GM18526 (cell line): ENCODE measurements around the gene RUNDC1.
A peak's percentile ranks its signal among the peaks of the same experiment; 100 is the strongest.

Experiments
- POLR2A ChIP-seq: IDR thresholded peaks from 3 replicates; pipeline ENCODE4 v1.6.1; 2011; ENCODE audit not compliant: insufficient read length; ENCODE audit errors: extremely low read depth

Gene RUNDC1

DNA sequence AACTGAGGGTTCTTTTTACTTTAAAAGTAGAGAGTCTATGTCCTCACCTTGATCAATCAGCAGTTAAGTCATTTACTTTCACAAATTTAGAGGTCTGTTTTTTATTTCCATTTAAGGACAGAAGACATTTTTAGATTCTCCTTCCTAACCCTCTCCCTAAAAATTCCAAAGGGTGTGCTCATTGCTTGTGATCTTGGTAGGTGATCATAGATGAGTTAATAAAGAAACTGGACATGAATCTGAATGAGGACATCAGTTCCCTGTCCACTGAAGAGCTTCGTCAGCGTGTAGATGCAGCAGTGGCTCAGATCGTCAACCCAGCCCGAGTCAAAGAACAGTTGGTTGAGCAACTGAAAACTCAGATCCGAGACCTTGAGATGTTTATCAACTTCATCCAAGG, 8.8 kb downstream of the RUNDC1 start:
- TF ChIP-seq POLR2A, result no peak

DNA sequence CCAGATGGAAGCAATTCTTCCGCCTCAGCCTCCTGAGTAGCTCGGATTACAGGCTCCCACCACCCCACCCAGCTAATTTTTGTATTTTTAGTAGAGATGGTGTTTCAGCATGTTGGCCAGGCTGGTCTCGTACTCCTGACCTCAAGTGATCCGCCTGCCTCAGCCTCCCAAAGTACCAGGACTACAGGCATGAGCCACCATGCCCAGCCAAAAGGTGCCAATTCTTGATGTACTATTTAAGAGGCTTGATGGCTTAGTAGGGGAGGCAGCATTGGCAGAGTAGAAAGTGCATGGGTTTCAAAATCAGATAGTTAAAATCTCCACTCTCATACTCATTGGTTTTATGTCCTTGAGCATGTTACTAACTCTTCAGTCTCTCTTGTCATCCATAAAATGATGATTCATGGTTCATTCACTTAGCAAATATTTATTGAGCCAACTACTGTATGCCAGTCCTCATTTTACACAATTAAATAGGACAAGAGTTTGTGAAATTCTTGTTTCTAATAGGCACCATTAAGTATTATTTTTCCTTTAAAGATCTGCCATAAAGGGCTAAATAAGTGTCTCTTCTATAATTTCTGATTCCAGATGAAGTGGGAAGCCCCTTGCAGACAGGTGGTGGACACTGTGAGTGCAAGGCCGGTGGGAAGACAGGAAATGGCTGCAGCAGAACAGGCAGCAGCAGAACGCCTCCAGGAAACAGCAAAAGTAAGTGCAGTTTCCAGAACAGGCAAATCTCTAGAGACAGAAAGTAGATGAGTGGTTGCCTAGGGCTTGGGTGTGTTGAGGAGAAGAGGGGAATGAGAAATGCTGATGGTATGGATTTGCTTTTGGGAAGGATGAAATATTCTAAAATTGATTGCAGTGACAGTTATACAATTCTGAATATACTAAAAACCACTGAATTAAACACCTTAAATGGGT, 9.6 kb downstream of the RUNDC1 start:
- no peak for TF ChIP-seq POLR2A

DNA sequence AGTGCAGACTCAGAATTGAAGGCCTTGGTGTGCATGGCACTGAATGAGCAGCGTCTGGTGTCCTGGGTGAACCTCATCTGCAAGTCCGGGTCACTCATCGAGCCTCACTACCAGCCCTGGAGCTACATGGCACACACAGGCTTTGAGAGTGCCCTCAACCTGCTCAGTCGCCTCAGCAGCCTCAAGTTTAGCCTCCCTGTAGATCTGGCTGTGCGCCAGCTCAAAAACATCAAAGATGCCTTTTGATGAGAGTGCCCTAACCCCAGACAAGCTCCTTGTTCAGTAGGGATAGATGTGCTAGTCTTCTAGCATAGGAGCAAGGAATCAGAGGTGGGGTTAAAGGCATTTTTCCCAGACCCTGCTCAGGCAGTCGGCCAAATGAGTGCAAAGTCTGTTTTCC, 11.1 kb downstream of the RUNDC1 start:
- no peak for TF ChIP-seq POLR2A

DNA sequence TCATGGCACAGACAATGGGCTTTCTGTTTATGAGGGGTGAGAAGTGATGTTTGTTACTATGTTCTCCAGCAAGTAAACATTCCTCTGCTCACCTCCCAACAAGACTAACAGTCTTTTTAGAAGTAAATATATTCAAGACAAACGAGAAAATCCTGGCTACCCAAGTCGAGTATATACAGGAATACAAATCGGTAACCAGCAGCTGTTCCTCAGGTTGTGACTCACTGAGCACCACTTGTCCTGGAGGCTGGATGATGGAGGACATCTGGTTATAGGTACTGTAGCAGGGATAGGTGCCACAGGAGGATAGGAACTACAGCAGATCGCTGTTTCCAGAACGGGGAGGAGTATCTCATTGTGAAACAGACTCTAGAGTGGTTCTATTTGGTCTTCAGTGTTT, 12.5 kb downstream of the RUNDC1 start:
- TF ChIP-seq POLR2A, result no peak

DNA sequence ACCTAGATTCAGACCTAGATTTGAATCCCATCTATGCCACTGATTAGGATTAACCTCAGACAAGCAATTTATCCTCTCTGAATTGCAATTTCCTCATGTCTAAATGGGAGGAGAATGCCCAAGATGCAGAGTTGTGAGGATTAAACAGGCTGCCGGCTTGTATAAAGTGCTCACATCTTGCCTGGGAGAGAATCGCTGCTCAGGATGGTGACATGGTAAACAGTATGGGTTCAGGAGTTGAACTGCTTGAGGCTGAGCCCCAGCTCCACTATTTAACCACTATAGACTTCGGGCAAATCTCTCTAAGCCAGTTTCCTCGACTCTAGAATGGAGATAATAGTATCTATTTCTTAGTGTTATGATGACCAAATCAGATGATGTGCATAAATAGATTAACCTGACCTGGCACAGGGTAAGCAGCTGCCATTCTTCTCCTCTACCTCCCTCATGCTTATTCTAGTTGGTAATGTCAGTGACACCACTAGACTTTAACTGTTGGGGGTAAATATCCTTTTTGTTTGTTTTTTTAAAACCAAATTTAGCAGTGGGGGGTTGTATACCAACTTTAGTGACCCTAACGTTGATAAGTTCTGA, 17.1 kb downstream of the RUNDC1 start:
- no peak for TF ChIP-seq POLR2A

DNA sequence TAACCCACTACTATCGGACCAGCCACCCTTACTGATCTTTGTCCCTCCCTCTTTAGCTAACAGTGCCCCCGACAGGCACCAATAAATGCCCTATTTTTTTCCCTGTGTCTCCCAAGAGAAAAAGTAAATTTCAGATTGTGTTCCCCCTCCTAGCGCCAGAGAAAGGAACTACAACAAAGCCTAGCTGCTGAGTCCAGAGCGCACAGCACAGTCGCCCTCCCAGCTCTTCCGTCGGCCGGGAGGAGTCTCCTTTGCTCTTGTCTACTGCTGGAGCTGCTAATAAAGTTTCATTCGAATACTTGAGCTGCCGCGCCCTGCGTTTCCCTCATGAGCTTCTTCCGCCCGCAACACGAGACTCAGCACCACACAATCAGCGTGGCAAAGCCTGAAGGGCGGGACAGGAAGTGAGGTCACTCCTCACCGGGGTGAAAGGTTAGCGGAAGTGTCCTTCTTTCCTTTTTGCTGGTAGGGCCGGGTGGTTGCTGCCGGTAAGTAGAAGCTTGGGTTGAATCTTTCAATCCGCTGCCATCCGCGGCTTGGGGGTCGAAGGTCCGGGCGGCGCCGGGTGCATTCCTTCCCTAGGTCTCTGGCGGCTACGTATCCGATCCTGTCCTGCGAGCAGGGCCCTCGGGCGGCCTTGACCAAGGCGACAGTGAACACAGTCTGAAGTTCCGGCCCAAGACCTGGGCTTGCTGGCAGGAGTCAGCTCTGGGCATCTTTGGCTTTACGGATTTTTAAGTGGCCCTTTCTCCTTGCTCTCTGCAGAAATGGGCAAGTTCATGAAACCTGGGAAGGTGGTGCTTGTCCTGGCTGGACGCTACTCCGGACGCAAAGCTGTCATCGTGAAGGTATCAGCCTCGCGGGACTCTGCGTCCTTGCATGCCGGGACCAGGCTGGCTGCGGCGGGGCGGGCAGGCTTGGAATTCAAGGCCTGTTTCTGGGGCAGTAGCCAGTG, 17.9 kb downstream of the RUNDC1 start, which contains the start of gene RPL27:
TSS of gene RPL27 (plus strand) at position 436 of the 955 bp plus-strand sequence. CDS start at position 768, 332 bp downstream.
- TF ChIP-seq POLR2A, result peak; percentile 92

DNA sequence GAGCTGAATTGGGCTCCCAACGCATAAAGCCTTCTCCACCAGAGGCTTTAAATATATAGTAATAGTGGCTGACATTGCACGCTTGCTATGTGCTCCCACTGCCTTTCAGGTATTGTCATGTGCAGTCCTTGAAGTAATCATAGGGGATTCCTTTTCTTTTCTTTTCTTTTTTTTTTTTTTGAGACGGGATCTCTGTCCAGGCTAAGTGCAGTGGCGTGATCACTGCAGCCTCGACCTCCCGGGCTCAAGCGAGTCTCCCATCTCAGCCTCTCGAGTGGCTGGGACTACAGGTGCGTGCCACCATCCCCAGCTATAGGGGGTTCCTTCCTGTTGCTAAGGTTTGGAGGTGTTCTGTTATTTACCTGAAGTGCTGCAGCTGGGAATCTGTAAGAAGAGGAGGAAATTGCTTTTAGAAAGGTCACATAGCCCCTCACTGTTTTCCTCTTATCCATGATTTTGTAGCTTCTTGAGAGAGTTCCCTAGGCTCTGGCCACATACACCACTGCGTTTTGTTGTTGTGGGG, 18.7 kb downstream of the RUNDC1 start:
- TF ChIP-seq POLR2A, result no peak

DNA sequence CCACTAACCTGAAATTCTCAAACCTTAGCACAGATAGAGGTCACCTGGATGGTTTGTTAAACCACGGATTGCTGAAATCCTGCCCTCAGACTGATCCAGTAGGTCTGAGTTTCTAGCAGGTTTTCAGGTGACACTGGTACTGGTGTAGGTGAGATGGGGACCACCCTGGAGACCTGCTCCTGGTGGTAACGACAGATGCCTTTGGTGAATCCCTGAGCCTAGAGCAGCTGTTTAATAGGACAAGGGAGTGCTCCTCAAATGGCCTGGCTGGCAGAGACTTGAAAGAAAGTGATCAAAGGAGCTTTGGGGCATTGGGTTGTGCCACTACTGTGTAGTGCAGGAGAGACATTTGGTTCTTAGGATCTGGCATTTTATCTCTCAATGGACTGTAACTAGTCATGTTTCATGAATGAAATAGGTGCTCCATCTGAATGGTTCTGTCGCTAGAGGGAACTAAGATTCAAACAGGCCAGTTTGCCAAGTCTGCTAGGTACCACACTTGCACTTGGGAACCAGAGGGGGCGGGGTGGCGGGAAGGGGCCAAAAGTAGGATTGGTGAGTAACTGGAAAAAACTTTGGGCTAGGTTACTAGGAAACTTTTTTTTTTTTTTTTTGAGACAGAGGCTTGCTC, 23.3 kb downstream of the RUNDC1 start:
- TF ChIP-seq POLR2A, result peak; percentile 44

DNA sequence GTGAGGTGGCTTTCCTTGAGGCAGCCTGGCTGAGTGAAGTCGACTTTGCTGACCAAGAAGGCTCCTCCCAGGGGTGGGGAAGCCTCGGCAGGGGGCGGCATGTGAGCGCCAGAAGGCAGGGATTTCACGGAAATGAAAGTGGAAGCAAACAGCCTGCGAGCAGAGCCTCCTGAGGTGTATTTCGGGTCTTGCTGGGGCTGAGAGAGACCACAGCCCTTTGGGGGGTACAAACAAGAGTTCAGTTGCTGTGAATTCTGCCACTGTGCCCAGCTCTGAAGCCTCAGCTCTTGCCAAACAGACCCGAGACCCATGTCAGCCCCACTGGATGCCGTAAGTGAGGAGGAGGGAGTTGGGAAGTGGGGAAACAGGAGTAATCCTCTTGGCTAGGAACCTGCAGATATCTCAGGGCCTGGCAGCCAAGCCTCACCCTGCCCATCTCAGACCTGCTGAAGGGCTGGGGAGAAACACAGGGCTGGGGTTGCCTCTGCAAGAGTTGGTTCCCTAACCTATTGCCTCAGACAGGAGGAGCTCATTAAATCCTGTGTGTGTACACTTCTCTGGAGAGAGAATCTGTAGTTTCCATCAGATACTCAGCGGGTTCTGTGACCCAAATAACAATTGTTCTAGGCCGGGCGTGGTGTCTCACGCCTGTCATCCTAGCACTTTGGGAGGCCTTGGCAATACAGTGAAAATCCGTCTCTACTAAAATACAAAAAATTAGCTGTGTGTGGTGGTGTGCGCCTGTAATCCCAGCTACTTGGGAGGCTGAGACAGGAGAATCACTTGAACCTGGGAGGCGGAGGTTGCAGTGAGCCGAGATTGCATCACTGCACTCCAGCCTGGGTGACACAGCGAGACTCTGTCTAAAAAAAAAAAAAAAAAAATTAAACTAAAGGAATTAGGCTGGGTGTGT, 26.5 kb downstream of the RUNDC1 start, which contains the start of gene IFI35:
TSS of gene IFI35 (plus strand) at position 146 of the 913 bp plus-strand sequence. CDS start at position 310, 164 bp downstream.
- peak; percentile 72 for TF ChIP-seq POLR2A

DNA sequence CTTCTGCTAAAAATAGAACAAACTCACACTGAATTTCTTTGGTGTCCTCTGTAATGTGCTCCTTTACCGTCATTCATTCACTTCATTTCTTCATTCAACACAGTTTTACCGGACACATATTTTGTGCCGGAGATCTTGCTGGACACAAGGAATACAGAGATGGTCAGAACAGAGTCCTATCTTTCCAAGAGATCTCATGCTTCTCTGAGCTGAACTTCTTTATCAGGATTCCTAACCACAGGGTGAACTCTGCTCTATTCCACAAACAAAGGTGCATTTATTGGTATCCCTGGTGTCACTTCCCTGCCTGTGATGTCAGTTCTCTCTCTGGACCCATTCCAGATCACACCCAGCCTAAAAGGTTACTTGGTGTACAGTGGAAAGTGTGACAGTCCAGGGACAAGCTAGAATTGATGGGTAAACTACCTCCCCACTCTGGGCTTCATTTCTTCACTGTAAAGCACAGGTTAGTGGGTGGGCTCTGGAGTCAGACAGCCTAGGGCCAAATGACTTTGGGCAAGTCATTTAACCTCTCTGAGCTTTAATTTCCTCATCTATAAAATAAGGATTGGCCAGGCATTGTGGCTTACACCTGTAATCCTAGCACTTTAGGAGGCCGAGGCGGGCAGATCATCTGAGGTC, 30.4 kb downstream of the RUNDC1 start:
- no peak for TF ChIP-seq POLR2A

DNA sequence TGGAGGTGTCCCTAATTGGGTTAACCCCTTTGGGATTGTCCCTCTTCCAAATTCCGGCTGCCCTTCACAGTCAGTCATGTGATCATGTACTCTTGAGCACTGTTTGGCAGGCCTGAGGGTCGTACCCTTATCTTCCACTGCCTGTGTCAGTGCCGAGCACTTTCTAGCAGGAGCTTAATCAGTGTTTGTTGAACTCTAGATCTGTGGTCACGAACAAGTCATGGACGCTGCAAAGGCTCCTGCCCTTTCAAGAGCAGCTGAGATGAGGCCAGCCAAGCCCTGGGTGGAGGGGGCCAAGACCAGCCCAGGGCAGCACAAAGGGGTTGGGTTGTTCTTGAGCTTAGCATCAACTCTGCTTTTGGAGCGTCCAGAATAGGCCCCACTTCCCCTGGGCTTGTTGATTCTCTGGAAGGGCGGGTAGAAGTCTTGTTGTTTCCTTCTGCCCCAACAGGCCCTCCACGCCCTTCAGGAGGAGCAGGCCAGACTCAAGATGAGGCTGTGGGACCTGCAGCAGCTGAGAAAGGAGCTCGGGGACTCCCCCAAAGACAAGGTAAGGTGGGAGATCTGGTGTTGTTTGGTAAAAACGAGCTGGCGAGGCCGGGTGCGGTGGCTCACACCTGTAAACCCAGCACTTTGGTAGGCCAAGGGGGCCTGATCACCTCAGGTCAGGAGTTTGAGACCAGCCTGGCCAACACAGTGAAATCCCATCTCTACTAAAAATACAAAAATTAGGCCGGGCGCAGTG, 31.5 kb downstream of the RUNDC1 start:
- TF ChIP-seq POLR2A, result no peak

DNA sequence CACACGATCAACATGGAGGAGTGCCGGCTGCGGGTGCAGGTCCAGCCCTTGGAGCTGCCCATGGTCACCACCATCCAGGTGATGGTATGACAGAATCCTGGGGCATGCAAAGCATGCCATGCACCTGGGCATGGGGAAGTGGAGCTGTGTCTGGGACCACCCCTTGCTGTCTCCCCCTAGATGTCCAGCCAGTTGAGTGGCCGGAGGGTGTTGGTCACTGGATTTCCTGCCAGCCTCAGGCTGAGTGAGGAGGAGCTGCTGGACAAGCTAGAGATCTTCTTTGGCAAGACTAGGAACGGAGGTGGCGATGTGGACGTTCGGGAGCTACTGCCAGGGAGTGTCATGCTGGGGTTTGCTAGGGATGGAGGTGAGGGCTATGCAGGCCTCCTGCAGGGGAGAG, 32.9 kb downstream of the RUNDC1 start:
- no peak for TF ChIP-seq POLR2A

DNA sequence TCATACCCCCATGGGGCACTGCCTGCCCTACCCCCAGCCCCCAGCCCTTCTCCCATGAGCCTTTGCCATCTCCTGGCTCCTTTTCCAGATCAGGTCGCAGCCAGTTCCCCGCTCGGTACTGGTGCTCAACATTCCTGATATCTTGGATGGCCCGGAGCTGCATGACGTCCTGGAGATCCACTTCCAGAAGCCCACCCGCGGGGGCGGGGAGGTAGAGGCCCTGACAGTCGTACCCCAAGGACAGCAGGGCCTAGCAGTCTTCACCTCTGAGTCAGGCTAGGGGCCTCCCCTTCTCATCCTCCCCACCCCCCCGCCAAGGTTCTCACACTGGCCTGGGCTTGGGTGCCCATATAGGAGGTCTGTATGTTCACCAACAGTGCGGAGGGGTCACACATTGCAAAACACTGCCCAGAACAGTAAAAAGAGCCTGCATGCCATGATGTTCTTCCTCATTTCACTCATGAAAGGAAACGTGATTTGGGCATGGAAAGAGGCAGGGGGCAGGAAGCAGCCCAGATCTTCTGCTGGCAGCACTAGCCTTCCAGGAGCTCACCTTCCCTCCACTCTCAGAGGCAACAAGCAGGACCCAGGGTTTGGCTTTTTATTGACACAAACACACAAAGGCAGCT, 33.8 kb downstream of the RUNDC1 start:
- no peak for TF ChIP-seq POLR2A
